OCI-LY1 (cell line): ENCODE measurements around the gene EML2.

Experiments
- H2AFZ ChIP-seq: fragments of 200-600 bp; sonication (generic), shearing (Covaris generic); 2 replicates; pipeline ENCODE4 v1.6.0; 2014; ENCODE audit warnings: antibody characterized with exemption, mild to moderate bottlenecking, low read length
- H3F3A ChIP-seq: fragments of 200-600 bp; sonication (generic), shearing (Covaris generic); 2 replicates; pipeline ENCODE4 v1.6.0; 2014; ENCODE audit warnings: mild to moderate bottlenecking, antibody characterized with exemption, low read length, moderate library complexity; ENCODE audit not compliant: insufficient read depth
- H3K27ac ChIP-seq: fragments of 200-600 bp; sonication (generic); 2 replicates; pipeline ENCODE4 v1.5.1; 2014; ENCODE audit warnings: low read length, mixed run types, mild to moderate bottlenecking, low read depth; ENCODE audit not compliant: poor library complexity, severe bottlenecking
- H3K27me3 ChIP-seq: fragments of 200-600 bp; sonication (generic); 2 replicates; pipeline ENCODE4 v1.6.0; 2014; ENCODE audit warnings: antibody characterized with exemption, mild to moderate bottlenecking, low read length, moderate library complexity; ENCODE audit not compliant: insufficient read depth
- H3K36me3 ChIP-seq: fragments of 200-600 bp; sonication (generic); 2 replicates; pipeline ENCODE4 v1.6.1; 2014; ENCODE audit warnings: mild to moderate bottlenecking, antibody characterized with exemption, low read length, moderate library complexity, mixed read lengths; ENCODE audit not compliant: insufficient read depth
- H3K4me1 ChIP-seq: fragments of 200-600 bp; sonication (generic); 2 replicates; pipeline ENCODE4 v1.5.1; 2014; ENCODE audit warnings: mild to moderate bottlenecking, low read length, moderate library complexity; ENCODE audit not compliant: insufficient read depth, severe bottlenecking
- H3K4me2 ChIP-seq: fragments of 200-600 bp; sonication (generic), shearing (Covaris generic); 2 replicates; pipeline ENCODE4 v1.6.1; 2014; ENCODE audit warnings: low read length
- H3K4me3 ChIP-seq: fragments of 200-600 bp; sonication (generic); 2 replicates; pipeline ENCODE4 v1.5.1; 2014; ENCODE audit warnings: low read length, low read depth, mild to moderate bottlenecking, mixed read lengths; ENCODE audit not compliant: poor library complexity, severe bottlenecking
- H3K79me2 ChIP-seq: fragments of 200-600 bp; shearing (Covaris generic); 2 replicates; pipeline ENCODE4 v1.6.1; 2016; ENCODE audit warnings: mixed run types, low read length, mixed read lengths; ENCODE audit not compliant: insufficient read depth
- H3K9ac ChIP-seq: fragments of 200-600 bp; sonication (generic), shearing (Covaris generic); 2 replicates; pipeline ENCODE4 v1.6.1; 2014; ENCODE audit warnings: mild to moderate bottlenecking, low read length, mixed read lengths
- H3K9me2 ChIP-seq: fragments of 200-600 bp; sonication (generic), shearing (Covaris generic); 2 replicates; pipeline ENCODE4 v1.6.1; 2014; ENCODE audit warnings: low read depth, mild to moderate bottlenecking, low read length, mixed read lengths
- H3K9me3 ChIP-seq: fragments of 200-600 bp; shearing (Covaris generic); 2 replicates; pipeline ENCODE4 v1.6.1; 2014; ENCODE audit warnings: low read length, mixed read lengths
- H4K20me1 ChIP-seq: fragments of 200-600 bp; sonication (generic), shearing (Covaris generic); 2 replicates; pipeline ENCODE4 v1.6.0; 2016; ENCODE audit warnings: mild to moderate bottlenecking, low read length; ENCODE audit not compliant: insufficient read depth
- EZH2 ChIP-seq: fragments of 200-600 bp; sonication (generic), shearing (Covaris generic); IDR thresholded peaks from 2 replicates; pipeline ENCODE4 v1.8.0; 2017; ENCODE audit warnings: borderline replicate concordance, mixed run types, mild to moderate bottlenecking, antibody characterized with exemption, low read length, moderate library complexity, mixed read lengths
- TF ChIP-seq, protein P1 (sequence below): fragments of 200-600 bp; sonication (generic), shearing (Covaris generic); IDR thresholded peaks from 2 replicates; pipeline ENCODE4 v1.5.1; 2017; ENCODE audit warnings: mild to moderate bottlenecking, antibody characterized with exemption, low read length, moderate library complexity, mixed read lengths

Gene EML2

DNA sequence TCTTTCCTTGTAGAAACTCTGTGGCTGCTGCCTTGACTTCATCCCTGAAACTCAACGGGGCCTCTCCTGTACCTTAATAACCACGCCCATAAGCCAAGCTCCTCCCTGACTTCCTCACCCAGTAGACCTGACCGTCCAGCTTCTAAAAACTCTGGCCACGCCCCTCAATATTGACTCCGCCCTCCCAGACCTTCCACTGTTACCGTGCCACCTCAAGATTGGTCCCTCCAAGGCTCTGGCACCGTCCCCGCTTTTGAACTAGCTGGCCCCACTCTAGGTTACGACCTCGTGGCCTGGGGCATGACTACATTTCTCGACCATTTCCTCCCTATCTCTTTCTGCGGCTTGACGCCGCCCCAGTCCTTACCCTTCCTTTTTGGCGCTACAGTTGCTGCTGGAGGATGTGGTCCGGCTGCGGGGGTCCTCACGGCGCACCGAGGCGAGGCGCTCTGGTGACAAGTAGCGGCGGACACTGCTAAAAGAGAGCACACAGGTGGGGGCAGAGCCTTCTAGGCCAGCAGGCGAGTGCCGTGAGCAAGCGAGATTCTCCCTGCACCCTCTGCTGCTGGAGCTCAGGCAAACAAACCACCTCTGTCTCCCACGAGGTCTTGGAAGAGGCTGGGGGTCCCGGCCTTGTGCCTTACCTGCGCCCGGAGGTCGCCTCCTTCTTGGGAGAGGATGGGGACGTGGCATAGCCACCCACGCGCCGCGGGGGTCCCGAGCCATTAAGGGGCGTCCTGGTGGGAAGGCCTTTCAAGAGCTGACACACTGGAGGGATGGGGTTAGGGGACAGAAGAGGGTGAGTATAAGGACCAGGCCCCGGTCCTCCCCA, 2.3 kb upstream of the EML2 start:
- Histone ChIP-seq H2AFZ (no peak overlapping the region), H3K27ac (peak overlapping the region; percentile 96), H3K9me3 (no peaks in the 10 kb centered on the region), H3K9ac (peak overlapping the region; percentile 76), H3K36me3 (0 out of 2 replicates have a peak, but pooled peaks cover 4% of the 10 kb centered on the region), H3K27me3 (no peaks in the 10 kb centered on the region), H3K4me2 (peak overlapping the region; percentile 88), H3K4me1 (peaks cover 53% of the 10 kb centered on the region), H3K4me3 (peak overlapping the region; percentile 63), H4K20me1 (no peaks in the 10 kb centered on the region), H3F3A (0 out of 2 replicates have a peak, but pooled peaks cover 3% of the 10 kb centered on the region), H3K9me2 (no peaks in the 10 kb centered on the region), H3K79me2 (no peaks in the 10 kb centered on the region)
- TF ChIP-seq EZH2: no peak
- TF ChIP-seq, protein P1, sequence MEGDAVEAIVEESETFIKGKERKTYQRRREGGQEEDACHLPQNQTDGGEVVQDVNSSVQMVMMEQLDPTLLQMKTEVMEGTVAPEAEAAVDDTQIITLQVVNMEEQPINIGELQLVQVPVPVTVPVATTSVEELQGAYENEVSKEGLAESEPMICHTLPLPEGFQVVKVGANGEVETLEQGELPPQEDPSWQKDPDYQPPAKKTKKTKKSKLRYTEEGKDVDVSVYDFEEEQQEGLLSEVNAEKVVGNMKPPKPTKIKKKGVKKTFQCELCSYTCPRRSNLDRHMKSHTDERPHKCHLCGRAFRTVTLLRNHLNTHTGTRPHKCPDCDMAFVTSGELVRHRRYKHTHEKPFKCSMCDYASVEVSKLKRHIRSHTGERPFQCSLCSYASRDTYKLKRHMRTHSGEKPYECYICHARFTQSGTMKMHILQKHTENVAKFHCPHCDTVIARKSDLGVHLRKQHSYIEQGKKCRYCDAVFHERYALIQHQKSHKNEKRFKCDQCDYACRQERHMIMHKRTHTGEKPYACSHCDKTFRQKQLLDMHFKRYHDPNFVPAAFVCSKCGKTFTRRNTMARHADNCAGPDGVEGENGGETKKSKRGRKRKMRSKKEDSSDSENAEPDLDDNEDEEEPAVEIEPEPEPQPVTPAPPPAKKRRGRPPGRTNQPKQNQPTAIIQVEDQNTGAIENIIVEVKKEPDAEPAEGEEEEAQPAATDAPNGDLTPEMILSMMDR: no peak

DNA sequence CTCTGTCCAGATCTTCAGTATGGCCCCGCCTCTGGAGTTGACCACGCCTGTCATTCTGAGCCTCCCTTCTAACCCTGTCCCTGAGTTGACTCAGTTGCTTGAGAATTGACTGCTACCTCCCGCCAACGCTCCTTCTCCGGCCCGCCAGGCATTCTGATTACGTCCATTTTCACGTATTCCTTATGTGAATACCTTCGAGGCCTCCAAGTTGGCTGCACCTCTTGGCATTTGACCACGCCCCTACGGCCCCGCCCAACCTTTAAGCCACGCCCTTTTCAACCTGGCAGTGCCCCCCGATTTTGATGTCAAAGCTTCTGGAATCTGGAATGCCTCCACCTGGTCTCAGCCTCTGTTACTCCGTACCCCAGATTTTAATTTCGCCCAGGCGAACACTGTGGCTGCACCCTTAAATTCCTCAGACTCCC, 1.7 kb upstream of the EML2 start:
- Histone ChIP-seq H3K9me2 (no peaks in the 10 kb centered on the region), H3K36me3 (0 out of 2 replicates have a peak, but pooled peaks cover 4% of the 10 kb centered on the region), H2AFZ (no peak overlapping the region), H3K79me2 (no peaks in the 10 kb centered on the region), H3K4me2 (peak overlapping the region; percentile 88), H3K9ac (peak overlapping the region; percentile 11; the same call in 1 of the 2 replicates), H3K27ac (peak overlapping the region; percentile 96), H3K9me3 (no peaks in the 10 kb centered on the region), H3K27me3 (no peaks in the 10 kb centered on the region), H4K20me1 (no peaks in the 10 kb centered on the region), H3K4me1 (peaks cover 49% of the 10 kb centered on the region), H3K4me3 (peak overlapping the region; percentile 63), H3F3A (0 out of 2 replicates have a peak, but pooled peaks cover 3% of the 10 kb centered on the region)
- TF ChIP-seq, protein P1: no peak
- no peak for TF ChIP-seq EZH2

DNA sequence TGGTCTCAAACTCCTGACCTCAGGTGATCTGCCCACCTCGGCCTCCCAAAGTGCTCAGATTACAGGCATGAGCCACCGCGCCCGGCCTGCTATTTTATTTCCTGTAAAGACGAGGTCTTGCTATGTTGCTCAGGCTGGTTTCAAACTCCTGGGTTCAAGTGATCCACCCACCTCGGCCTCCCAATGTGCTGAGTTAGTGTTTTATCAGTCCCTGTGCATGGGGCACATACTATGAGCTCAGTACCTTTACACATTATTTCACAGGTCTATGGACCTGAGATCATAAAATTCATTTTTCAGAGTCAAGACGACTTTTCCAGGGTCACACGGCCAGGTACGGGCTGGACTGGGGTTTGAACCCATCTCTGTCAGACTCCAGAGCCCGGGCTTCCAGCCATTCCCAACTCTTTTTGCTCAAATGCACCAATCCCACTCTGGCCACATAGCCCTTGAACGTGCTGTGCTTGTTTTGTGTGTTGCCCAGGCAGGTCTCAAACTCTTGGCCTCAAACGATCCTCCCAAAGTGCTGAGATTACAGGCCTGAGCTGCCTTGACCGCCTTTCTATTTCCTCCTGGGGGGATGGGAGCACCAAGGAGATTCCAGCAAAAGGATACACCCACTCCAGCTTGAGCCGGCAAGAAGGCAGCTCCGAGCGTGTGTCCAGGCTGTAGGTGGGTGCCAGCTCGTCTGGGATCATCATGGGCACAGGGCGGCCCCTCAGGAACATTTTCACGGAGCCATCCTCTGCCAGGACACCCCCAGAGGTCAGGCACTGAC, 1.1 kb downstream of the EML2 start:
- no peaks in the 10 kb centered on the region for H3K27me3 ChIP-seq
- H3K27ac ChIP-seq: no peak overlapping the region
- H4K20me1 ChIP-seq: no peaks in the 10 kb centered on the region
- H3K4me1 ChIP-seq: peaks cover 42% of the 10 kb centered on the region
- no peaks in the 10 kb centered on the region for H3K79me2 ChIP-seq
- no peaks in the 10 kb centered on the region for H3K9me3 ChIP-seq
- no peaks in the 10 kb centered on the region for H3K9me2 ChIP-seq
- H3K36me3 ChIP-seq: 0 out of 2 replicates have a peak, but pooled peaks cover 4% of the 10 kb centered on the region
- TF ChIP-seq, protein P1: no peak
- no peak for TF ChIP-seq EZH2
- H3F3A ChIP-seq: no peaks in the 10 kb centered on the region
- H3K4me2 ChIP-seq: peak overlapping the region; percentile 62
- no peak overlapping the region for H2AFZ ChIP-seq
- peak overlapping the region; percentile 75 for H3K9ac ChIP-seq
- H3K4me3 ChIP-seq: peak overlapping the region; percentile 71
